Stimulated activated naive CD8-positive, alpha-beta T cell treated with anti-CD3 and anti-CD28 coated beads, Interleukin-15, Interleukin-2, amounts not matched to agents 100 ng/mL and 50 ng/mL, for 24 hours (primary cell): ENCODE data around the gene CREB3L2.
"Not testable (repeated sequence)": the region's sequence is repeated elsewhere in the genome, so short reads cannot be mapped to it uniquely, and the experiment has no call there.

Source experiments
- H3K27ac Mint-ChIP-seq: one replicate; pipeline ENCODE4 v1.8.0; 2021; ENCODE audit warnings: mild to moderate bottlenecking, mixed read lengths
- H3K27me3 Mint-ChIP-seq: one replicate; pipeline ENCODE4 v1.8.0; 2021; ENCODE audit warnings: mixed read lengths
- H3K36me3 Mint-ChIP-seq: one replicate; pipeline ENCODE4 v1.8.0; 2021; ENCODE audit warnings: low read depth, mixed read lengths
- H3K4me1 Mint-ChIP-seq: one replicate; pipeline ENCODE4 v1.8.0; 2021; ENCODE audit warnings: low read depth, mixed read lengths
- H3K4me3 Mint-ChIP-seq: one replicate; pipeline ENCODE4 v1.8.0; 2021; ENCODE audit warnings: mild to moderate bottlenecking, mixed read lengths
- H3K9me3 Mint-ChIP-seq: one replicate; pipeline ENCODE4 v1.8.0; 2021; ENCODE audit warnings: mixed read lengths

Gene CREB3L2

DNA sequence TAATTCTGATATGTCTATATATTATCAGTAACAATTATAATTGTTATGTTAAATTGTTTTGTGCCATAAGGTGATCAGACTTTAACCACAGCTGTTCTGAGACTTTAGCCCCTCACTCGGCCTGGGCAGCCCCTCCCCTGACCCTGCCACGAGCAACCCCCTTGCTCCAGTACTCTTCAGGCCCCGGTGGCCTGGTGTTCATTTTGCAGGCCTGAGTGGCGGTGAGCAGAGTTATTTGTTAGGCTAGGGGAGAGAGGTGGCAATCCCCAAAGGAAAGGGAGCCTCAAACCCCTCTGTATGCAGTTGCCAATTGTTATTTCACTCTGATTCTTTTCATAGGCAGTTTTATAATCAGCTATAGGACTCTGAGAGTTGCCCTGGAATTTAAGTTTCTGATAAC, 22.9 kb upstream of the CREB3L2 start:
- H3K27me3 Mint-ChIP-seq, result no peaks in the 10 kb centered on the region
- no peaks in the 10 kb centered on the region for H3K36me3 Mint-ChIP-seq
- no peak overlapping the region for H3K27ac Mint-ChIP-seq
- H3K4me3 Mint-ChIP-seq, result no peak overlapping the region
- peaks cover 5% of the 10 kb centered on the region for H3K4me1 Mint-ChIP-seq
- no peaks in the 10 kb centered on the region for H3K9me3 Mint-ChIP-seq

DNA sequence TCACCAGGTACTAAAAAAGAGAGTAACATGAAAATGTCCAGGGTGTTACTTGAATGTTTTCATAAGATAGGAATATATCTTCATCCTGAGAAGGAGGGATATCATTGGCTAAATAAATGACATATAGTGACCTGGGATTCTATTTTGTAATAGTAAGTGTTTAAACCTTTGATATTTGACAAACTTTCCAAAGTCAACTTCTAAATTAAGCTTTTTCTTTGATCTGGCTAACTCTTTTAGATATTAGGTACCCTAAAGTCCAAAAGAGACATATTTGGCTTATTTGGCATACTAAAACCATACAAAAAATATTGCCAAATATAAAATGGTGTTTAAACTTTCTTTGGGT, 22.4 kb upstream of the CREB3L2 start:
- no peak overlapping the region for H3K27ac Mint-ChIP-seq
- no peaks in the 10 kb centered on the region for H3K9me3 Mint-ChIP-seq
- H3K27me3 Mint-ChIP-seq, result no peaks in the 10 kb centered on the region
- no peak overlapping the region for H3K4me3 Mint-ChIP-seq
- H3K36me3 Mint-ChIP-seq, result no peaks in the 10 kb centered on the region
- peaks cover 5% of the 10 kb centered on the region for H3K4me1 Mint-ChIP-seq

DNA sequence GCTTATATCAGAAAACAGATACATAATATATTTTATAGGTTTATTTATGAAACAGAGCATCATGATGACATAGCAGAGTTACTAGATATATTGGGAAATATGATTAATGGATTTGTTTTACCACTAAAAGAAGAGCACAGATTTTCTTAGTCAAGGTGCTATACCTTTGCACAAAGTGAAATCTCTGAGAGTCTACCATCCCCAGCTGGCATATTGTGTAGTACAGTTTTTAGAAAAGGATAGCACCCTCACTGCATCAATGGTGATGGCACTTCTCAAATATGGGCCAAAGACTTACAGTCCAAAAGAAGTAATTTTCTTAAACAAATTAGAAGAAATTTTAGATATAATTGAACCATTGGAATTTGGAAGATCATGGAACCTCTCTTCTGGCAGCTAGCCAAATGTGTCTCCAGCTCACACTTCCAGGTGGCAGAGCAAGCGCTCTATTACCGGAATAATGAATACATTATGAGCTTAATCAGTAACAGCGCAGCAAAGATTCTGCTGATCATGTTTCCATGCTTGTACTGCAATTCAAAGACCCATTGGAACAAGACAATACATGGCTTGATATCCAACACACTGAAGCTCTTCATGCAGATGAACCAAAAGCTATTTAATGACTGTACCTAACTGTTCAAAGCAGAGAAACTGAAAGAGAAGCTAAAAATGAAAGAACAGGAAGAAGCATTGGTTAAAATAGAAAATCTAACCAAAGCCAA, 21.9 kb upstream of the CREB3L2 start:
- peaks cover 5% of the 10 kb centered on the region for H3K4me1 Mint-ChIP-seq
- no peak overlapping the region for H3K27ac Mint-ChIP-seq
- H3K9me3 Mint-ChIP-seq, result no peaks in the 10 kb centered on the region
- no peaks in the 10 kb centered on the region for H3K27me3 Mint-ChIP-seq
- no peaks in the 10 kb centered on the region for H3K36me3 Mint-ChIP-seq
- H3K4me3 Mint-ChIP-seq, result no peak overlapping the region

DNA sequence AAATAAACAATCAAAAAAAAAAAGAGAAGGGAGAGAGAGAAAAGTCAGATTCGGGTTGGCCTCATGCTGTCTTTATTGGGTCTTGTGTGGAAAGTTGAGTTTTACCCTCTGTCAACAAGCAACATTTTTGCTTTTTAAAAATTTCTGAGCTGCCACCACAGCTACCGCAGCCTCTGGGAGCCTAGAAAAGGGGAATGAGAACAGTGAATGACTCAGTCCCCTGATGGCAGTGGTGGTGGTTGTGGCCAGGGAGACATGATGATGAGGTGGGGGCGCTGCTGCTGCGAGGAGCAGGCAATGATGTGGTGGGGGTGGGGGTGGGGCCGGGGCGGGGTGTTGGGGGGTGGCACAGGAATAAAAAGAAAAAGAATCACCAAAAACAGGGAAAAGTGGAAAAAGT, 20.0 kb upstream of the CREB3L2 start:
- Mint-ChIP-seq H3K4me3 (no peak overlapping the region), H3K36me3 (no peaks in the 10 kb centered on the region), H3K4me1 (peaks cover 5% of the 10 kb centered on the region), H3K9me3 (no peaks in the 10 kb centered on the region), H3K27ac (no peak overlapping the region), H3K27me3 (no peaks in the 10 kb centered on the region)

DNA sequence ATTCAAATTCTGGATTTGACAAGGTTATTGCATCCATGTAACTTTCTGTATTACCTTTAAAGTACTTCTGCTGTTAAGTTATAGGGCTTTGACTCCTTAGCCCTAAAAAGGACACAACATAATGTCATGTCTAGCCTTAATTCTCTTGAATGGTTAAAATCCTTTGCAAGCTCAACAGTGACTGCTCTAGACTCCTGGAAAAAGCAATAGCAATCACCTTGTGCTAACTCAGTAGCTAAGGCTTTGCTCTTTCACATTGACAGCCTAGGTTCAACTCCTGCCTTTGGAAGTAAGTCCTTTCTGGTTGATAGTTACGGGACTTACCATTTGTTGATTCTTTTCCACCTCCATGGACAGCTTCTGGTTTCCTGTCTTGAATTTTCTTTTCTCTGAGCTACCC, 16.1 kb upstream of the CREB3L2 start:
- H3K9me3 Mint-ChIP-seq, result no peaks in the 10 kb centered on the region
- no peaks in the 10 kb centered on the region for H3K36me3 Mint-ChIP-seq
- no peak overlapping the region for H3K27ac Mint-ChIP-seq
- no peaks in the 10 kb centered on the region for H3K4me1 Mint-ChIP-seq
- no peaks in the 10 kb centered on the region for H3K27me3 Mint-ChIP-seq
- no peak overlapping the region for H3K4me3 Mint-ChIP-seq

DNA sequence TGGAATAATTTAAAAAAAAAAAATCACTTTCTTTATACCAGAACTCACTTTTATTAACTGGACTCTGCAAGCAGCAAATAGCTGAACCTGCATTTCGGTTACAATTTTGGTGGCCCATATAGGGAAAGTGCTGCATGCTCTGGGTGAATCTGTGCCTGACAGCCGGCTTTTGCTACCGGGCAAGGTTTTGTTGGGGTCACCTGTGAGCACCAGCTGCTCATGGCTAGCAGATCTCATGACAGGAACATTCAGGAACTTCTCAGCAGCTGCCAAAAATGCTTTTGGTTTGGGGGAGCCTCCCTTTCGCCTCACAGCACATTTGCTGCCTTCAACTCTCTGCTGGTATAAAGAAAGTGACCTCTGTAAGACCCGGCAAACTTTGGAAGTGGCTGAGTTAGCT, 13.2 kb upstream of the CREB3L2 start:
- Mint-ChIP-seq H3K36me3 (no peaks in the 10 kb centered on the region), H3K9me3 (no peaks in the 10 kb centered on the region), H3K4me1 (no peaks in the 10 kb centered on the region), H3K27ac (no peak overlapping the region), H3K4me3 (no peak overlapping the region), H3K27me3 (no peaks in the 10 kb centered on the region)

DNA sequence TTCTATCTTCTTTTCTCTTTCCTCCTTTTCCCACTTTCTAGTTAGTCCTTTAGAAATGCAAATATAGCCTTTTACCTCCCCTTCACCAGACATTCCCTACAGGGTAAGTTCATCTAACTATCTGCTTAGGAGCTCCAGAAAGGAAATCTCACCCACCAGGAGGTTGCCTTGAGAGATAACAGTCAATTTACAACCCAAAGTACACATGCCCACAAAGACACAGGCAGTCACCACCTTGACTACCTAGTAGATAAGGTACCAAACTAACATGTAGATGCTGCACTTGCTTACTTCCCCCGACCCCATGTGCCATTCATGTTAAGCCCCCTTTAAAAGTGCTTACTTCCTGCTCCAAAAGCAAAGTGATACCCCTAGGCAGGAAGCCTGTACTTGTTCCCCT, 12.8 kb upstream of the CREB3L2 start:
- no peak overlapping the region for H3K4me3 Mint-ChIP-seq
- no peaks in the 10 kb centered on the region for H3K36me3 Mint-ChIP-seq
- no peak overlapping the region for H3K27ac Mint-ChIP-seq
- H3K27me3 Mint-ChIP-seq, result peaks cover 2% of the 10 kb centered on the region
- H3K9me3 Mint-ChIP-seq, result no peaks in the 10 kb centered on the region
- no peaks in the 10 kb centered on the region for H3K4me1 Mint-ChIP-seq

DNA sequence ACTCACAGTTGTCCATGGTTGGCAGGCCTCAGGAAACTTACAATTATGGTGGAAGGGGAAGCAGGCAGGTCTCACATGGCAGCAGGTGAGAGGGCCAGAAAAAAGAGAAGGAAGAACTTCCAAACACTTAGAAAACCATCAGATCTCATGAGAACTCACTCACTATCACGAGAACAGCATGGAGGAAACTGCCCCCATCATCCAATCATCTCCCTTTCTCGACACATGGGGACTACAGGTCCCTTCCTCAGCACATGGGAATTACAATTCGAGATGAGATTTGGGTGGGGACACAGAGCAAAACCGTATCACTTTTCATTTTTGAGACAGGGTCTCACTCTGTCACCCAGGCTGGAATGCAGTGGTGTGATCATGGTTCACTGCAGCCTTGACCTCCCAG, 12.3 kb upstream of the CREB3L2 start:
- not testable (repeated sequence) for H3K27ac Mint-ChIP-seq, H3K4me1 Mint-ChIP-seq, H3K4me3 Mint-ChIP-seq, H3K36me3 Mint-ChIP-seq, H3K27me3 Mint-ChIP-seq, H3K9me3 Mint-ChIP-seq

DNA sequence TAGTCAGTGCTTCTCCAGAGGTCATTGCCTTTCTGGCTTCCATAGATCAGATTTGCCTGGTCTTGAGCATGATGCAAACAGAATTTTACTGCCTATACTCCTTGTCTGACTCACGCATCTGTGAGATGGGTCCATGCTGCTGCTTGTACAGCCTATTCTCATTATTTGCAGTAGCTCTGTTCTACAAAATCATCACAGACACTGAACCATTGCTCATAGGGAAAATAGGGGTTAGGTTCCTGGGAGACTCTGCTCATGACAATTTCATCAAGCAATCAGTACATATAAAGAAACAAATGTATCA, 7.4 kb upstream of the CREB3L2 start:
- no peak overlapping the region for H3K27ac Mint-ChIP-seq
- no peak overlapping the region for H3K4me3 Mint-ChIP-seq
- H3K27me3 Mint-ChIP-seq, result peaks cover 4% of the 10 kb centered on the region
- peaks cover 3% of the 10 kb centered on the region for H3K4me1 Mint-ChIP-seq
- no peaks in the 10 kb centered on the region for H3K9me3 Mint-ChIP-seq
- H3K36me3 Mint-ChIP-seq, result no peaks in the 10 kb centered on the region

DNA sequence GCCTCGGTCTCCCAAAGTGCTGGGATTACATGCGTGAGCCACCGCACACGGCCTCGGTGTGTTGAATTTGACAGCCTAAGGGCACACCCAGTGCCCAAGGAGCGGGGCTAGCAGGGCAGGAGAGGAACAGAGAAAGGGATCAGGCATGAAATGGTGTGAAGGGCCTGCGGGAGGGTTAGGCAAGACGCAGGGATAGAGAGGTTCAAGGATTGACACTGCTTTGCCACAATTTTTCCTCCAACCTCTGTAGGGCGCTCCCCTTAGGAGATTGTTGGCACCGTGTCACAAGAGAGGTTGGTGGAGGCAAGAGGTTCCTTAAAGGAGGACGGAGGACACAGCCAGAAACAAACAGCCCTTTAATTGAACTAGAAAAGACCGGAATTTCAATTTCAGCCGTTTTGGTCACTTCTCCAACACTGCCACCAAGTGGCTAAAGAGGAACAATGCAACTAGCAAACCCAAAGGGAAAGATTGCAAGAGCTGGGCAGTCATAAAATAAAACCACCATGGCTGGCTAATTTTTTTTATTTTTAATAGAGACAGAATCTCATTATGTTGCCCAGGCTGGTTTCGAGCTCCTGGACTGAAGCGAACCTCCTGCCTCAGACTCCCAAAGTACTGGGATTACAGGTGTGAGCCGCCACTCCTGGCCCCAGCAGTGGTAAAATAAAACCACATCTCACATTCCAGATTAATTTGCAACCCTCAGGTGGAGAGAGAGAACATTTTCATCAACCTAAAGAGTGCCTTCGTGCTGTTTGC, 6.9 kb upstream of the CREB3L2 start:
- no peaks in the 10 kb centered on the region for H3K36me3 Mint-ChIP-seq
- H3K9me3 Mint-ChIP-seq, result no peaks in the 10 kb centered on the region
- no peak overlapping the region for H3K27ac Mint-ChIP-seq
- no peak overlapping the region for H3K4me3 Mint-ChIP-seq
- peaks cover 4% of the 10 kb centered on the region for H3K27me3 Mint-ChIP-seq
- peaks cover 3% of the 10 kb centered on the region for H3K4me1 Mint-ChIP-seq

DNA sequence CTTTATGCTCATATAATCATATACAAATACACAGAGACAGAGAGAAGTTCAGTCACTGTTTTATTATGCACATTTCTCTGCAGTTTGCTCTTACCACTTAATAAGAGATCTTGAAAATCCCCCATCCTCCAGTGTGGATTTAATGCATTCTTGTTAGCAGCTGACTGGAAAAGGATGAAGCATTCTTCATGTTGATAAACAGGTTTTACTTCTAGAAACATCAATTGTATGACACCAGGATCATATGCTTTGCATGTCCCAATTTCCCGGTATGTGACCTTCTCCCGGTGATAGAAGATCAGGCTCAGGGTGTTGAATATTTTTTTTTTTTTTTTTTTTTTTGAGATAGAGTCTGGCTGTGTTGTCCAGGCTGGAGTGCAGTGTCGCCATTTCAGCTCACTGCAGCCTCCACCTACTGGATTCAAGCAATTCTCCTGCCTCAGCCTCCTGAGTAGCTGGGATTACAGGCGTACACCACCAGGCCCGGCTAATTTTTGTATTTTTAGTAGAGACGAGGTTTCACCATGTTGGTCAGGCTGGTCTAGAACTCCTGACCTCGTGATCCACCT, 6.2 kb upstream of the CREB3L2 start:
- Mint-ChIP-seq H3K27me3 (peaks cover 4% of the 10 kb centered on the region), H3K4me1 (peaks cover 3% of the 10 kb centered on the region), H3K36me3 (no peaks in the 10 kb centered on the region), H3K4me3 (no peak overlapping the region), H3K9me3 (no peaks in the 10 kb centered on the region), H3K27ac (no peak overlapping the region)

DNA sequence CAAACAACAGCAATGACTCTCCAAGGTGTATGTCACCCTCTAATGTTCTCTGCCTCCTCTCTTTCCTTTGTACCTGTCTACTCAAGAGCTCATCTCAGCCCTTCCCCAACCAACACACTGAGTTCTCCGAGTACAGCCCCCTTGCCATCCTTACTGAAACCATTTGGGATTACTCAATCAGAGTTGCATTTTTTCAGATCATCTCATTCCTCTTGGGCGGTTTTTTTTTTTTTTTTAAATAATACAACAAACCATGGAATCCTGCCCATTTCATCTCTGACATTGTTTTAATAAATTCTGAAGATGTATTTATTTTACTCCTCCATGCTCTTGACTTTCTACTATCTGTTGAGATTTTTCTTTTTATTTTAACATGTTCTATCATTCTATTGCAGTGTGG, 4.2 kb upstream of the CREB3L2 start:
- Mint-ChIP-seq H3K4me3 (no peak overlapping the region), H3K36me3 (no peaks in the 10 kb centered on the region), H3K27me3 (peaks cover 4% of the 10 kb centered on the region), H3K9me3 (no peaks in the 10 kb centered on the region), H3K4me1 (peaks cover 13% of the 10 kb centered on the region), H3K27ac (no peak overlapping the region)

DNA sequence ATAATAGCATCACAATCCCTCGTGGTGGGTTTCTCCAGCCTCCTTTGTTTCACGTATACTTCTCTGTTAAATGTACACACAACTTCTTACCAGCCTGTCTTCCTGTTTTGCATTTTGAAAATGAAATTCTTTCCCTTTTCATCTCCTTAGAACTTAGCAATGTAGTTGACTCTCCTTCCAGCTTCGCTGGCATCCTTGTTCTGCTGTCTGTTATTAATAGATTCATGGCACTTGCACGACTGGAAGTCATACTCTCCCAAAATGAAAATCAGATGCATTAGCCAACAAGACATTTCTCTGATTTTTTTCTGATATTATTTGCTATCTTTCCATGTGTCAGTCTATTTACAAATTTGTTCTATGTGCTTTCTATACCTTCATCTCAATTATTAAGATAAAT, 3.0 kb upstream of the CREB3L2 start:
- Mint-ChIP-seq H3K9me3 (no peaks in the 10 kb centered on the region), H3K27ac (no peak overlapping the region), H3K27me3 (peaks cover 4% of the 10 kb centered on the region), H3K4me1 (peaks cover 22% of the 10 kb centered on the region), H3K36me3 (no peaks in the 10 kb centered on the region), H3K4me3 (no peak overlapping the region)

DNA sequence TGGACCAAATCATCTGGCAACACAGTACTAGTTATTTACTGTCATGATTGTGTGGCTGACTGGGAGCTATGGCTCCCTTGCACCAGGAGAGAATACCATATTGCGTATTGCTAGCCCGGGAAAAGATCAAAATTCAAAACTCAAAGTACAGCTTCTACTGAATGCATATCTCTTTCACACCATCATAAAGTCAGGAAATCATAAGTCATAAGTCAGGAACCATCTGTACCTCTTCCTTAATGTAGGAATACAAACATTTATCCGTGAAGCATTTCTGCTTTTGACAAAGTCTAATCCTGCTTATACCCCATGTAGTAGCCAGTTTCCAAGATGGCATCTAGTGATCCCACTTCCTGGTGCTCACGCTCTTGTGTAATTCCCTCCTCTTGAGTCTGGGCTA, 2.2 kb upstream of the CREB3L2 start:
- Mint-ChIP-seq H3K27me3 (no peaks in the 10 kb centered on the region), H3K4me3 (no peak overlapping the region), H3K9me3 (no peaks in the 10 kb centered on the region), H3K36me3 (peaks cover 2% of the 10 kb centered on the region), H3K27ac (no peak overlapping the region), H3K4me1 (peaks cover 31% of the 10 kb centered on the region)

DNA sequence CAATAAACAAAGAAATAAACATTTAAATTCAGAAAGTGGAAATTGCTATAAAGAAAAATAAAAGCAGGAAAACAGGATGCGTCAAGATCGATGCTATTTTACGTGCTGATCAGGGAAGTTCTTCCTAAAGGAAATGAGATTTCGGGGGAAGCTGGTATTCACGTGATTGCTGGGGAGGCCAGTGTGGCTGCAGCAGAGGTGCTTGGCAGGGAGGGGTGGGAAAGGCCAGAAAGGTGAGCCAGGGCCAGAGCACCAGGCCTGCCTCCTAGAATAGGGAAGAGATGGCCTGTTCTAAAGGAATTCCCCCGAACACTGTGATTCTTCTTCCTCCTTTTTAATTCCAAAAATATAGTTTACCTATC, 923 bp upstream of the CREB3L2 start:
- Mint-ChIP-seq H3K27ac (peak overlapping the region; percentile 74), H3K36me3 (peaks cover 7% of the 10 kb centered on the region), H3K4me3 (peak overlapping the region; percentile 92), H3K27me3 (no peaks in the 10 kb centered on the region), H3K4me1 (peaks cover 43% of the 10 kb centered on the region), H3K9me3 (no peaks in the 10 kb centered on the region)
